ENCODE results near the gene TRHDE.
"Not testable (repeated sequence)": the region's sequence is repeated elsewhere in the genome, so short reads cannot be mapped to it uniquely, and the experiment has no call there.

The TRHDE gene

DNA sequence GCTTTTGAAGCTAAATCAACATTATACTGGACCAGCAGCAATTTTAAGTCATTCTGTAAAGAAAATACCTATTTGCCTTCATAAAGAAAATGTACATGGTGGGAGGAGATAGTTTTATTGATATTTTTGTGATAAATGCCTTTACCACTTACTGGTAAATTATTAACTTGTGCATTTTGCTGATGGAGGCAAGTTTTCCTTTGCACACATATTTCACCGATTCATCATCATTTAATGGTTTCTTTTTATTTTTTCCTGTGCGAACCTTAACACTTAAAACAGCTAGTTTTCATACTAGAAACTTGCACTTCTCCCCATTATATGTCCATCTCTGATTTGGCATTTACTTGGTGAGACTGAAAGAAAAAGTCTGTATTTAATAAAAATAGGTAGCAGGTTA, 239.3 kb downstream of the TRHDE start:
- no peak for DNase-seq (ENCODE audit: low read depth in 2 of 2)

DNA sequence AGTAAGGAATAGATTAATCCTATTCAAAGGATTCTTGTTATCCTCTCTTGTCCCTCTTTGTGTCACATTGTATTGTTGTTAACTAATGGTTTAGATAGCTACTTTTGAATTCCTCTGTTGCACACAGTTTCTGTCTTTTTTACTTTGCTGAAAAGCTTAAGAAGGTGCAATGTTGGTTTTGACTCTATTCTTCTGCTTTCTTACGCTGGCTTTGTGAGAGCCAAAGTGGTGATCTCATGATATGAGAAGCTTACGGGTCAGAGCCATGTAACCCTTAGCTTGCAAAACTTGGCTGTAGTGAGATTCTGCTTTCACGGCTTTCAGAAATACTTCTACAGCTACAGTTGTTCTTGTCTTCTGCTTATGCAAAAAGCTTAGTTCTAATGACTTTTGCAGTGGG, 239.7 kb downstream of the TRHDE start:
- DNase-seq (ENCODE audit: low read depth in 2 of 2) = peak in 1 of 2 experiments; percentile 10

DNA sequence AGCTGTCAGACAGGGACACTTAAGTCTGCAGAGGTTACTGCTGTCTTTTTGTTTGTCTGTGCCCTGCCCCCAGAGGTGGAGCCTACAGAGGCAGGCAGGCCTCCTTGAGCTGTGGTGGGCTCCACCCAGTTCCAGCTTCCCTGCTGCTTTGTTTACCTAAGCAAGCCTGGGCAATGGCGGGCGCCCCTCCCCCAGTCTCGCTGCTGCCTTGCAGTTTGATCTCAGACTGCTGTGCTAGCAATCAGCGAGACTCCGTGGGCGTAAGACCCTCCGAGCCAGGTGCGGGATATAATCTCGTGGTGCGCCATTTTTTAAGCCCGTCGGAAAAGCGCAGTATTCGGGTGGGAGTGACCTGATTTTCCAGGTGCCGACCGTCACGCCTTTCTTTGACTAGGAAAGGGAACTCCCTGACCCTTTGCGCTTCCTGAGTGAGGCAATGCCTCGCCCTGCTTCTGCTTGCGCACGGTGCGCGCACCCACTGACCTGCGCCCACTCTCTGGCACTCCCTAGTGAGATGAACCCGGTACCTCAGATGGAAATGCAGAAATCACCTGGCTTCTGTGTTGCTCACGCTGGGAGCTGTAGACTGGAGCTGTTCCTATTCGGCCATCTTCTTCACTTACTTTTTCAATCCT, 248.0 kb downstream of the TRHDE start:
- not testable (repeated sequence) for DNase-seq (ENCODE audit: low read depth in 2 of 2)

DNA sequence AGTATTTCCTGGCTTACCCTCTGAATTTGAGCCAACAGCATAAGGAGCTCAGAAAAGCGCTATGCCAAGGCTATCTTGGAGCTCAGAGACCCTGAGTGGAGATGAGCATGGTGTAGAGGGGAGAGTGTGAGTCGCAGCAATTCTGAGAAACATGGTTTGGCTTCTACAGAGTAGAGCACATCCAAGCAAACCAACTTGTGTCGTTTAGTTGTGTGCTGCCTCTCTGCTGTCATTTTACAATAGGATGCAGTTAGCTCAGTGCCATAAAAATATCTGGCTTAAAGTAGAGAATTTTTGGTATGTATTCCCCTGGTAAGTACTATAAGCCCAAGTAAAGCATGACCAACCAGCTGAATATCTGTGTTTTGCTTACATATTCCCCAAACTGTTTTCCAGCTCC, 249.2 kb downstream of the TRHDE start:
- no peak for DNase-seq (ENCODE audit: low read depth in 2 of 2)

DNA sequence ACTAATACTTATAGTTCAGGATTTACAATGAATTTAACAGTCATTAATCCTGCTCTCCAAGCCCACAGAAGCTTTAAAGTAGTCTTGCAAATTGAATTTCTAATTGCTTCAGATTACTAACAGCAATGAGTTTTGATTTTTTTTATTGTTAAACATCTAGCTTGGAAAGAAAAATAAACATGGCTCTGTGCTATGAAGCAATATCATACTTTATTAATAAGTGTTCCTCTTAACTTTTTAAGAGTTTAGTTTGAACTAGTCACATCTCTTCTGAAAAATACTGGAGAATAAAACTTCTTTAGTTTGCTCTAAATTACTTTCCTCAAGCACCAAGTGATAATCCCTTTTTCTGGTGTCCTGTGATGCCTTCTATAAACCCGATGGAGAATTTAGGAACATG, 250.2 kb downstream of the TRHDE start:
- DNase-seq (ENCODE audit: low read depth in 2 of 2) = no peak

DNA sequence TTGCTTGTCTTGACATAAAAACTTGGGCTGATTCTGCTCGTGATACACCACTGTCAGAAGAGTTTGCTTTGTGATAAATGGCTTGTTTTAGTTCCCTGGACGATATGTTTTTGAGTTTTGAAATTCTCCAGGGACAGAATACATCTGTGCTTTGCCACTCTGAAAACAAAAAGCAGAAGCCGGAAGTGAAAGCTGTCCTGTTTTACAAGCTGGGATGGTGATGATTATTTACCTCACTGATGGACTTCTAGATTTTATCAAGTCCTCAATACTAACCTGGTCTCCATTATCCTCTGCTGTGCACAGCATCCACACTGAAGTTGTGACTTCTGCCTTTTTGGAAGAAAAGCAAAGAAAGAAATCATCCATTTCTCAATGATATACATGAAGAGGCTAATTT, 251.6 kb downstream of the TRHDE start:
- no peak for DNase-seq (ENCODE audit: low read depth in 2 of 2)

DNA sequence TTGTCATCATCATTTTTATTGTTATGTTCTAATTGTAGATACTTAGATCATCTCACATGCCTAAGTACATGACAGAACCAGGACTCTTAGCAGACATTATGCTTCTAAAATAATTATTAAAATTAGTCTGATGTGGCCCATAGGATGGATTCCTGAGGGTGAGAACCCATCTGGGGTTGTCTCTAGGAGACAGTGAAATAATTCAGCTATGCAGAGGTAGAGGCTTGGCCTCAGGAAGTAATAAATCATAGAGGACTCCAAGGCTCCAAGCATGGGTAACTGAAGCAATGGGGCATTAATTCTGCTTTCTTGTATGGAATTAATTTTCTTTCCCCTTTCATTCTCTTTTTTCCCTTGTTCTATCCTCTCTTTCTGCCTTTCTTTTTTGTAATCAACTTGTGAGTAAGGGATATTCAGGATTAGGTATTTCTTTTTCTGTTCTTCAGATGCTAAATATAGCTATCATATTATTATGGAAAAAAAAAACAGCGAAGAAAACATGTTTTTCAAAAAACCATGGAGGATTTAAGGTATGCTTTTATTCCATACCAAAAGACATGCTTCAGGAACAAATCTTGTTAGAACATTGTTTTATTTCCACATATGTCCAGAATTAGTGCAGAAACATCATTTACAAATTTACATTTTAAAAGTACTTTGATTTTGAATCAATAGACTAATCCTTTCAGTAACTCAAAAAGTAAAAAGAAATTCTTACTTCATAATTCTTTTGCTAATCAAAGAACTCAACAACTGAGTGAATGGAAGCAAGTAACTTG, 263.2 kb downstream of the TRHDE start:
- no peak for DNase-seq (ENCODE audit: low read depth in 2 of 2)

DNA sequence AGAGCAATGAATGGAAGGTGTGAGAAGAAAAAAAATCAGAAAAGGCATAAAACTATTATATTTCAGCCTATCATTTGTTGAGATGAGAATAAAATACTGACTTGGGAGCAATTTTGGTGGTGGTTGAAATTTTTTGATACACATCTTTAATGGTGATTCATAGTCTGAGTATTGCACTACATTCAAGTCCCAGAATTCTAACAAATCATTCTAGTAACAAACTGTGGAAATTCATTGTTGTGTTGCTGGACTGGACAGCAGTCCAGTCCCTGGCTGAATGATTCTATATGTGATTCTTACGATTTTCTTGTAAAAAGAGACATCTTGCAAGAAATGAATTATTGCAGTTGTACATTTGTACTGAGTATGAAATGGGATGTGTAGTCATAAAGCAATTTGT, 268.6 kb downstream of the TRHDE start:
- DNase-seq (ENCODE audit: low read depth in 2 of 2) = no peak

DNA sequence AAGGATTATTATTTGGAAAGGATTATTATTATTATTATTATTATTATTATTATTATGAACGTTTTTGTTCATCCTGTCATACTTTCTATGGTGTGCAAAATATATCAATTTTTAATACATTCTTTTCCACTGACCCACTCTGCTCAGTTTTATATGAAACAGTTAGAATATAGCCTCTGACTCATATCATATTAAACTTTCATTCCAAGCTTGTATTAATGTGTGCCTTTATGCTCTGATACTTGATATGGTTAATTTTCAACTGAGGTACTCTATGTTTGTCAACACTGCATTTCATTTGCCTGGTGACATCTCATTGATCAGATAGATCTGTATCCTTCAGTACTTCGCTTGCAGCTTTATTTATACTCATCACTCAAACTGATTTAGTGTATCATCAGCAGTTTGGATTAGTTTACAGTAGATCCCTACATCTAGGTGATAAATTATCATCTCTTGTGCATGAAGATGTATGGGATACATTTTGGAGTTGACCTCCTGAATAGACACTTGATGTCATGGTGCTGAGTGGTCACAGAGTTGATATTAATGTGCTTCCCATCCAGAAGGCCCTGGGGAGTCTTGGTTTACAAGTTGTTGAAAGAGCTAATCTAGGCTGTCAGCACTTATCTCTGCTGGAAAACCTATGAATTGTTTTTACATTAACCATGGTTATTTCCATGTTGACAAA, 271.8 kb downstream of the TRHDE start:
- DNase-seq (ENCODE audit: low read depth in 2 of 2) = no peak

DNA sequence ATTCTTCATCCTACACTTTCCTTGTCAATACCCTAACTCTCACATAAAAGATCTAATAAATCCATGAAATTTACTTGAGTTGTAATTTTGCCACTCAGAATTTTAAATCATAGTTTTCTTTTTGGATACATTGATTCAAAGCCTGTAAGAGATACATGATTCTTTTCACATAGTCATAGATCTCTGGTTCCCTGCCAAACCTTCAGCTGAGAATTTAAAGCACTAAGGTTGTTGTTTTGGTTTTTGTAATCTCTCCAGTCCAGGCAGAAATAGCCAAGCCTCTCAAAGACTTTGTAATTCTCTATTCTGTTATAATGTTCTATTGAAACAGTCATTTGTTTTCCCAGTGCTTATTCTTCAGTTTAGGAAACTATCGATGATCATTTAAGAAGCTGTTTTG, 273.9 kb downstream of the TRHDE start:
- DNase-seq (ENCODE audit: low read depth in 2 of 2) = no peak

DNA sequence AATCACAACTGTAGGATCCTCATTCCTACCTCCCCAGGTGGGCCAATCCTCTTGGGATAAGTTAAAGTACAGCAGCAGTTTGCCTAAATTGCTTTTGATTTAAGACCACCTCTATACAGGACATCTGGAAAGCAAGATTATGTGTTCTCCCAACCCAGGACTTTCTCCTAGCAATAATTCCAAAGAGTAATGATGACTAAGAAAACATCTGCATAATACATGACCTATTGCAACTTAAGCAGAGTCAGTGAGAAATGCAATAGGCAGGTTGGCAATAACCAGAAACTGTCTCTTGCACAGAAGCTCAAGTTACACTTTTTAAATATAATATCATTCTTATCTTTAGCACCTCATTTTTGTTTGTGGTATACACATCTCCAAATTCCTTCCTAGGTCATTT, 275.4 kb downstream of the TRHDE start:
- DNase-seq (ENCODE audit: low read depth in 2 of 2) = no peak

DNA sequence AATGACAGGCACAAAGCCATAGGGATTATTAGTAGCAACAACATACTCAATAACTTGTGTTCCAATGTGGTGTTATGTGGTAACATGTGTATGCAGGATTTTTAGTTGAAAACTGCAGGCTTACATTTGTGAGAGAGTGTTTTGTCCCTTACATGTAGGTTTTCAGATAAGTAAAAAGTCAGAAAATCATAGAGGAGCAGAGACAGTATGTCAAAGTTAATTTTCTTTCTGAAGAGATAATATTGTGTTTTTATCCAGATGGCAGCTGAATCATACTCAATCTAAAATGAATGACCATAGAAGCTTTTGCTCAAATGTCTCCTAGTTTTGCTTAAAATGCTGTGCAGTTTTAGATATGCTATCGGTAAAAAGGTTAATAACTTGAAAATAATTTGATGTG, 277.0 kb downstream of the TRHDE start:
- no peak for DNase-seq (ENCODE audit: low read depth in 2 of 2)

DNA sequence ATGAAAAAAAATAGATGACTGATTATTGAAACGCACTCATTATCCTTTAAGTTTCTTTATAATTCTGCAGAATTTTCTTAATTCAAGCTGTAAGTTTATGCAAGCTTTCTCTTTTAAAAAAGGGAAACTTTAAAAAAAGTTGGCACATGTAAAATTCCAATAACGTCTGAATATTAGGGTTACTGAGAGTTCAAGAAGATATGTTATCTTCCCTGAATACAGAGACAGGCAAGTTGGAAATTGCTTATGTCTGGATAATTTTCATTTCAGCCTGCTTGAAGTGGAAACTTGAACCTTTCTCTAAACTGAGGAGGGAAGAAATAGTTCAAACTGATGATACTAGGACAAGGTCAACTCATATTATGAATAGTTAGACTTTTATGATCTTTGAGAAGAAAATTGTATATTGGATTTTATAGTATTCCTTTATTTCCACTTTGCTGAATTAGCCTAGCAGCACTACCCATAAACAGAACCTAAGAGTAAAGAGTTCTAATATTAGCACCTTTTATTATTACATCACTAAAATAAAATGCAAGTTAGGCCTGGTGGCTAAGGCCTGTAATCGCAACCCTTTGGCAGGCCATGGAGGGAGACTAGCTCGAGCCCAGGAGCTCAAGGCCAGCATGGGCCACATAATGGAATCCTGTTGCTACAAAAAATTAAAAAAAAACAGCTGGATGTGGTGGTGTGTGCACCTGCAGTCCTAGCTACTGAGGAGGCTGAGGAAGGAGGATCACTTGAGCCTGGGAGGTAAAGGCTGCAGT, 288.0 kb downstream of the TRHDE start:
- DNase-seq (ENCODE audit: low read depth in 2 of 2) = no peak

DNA sequence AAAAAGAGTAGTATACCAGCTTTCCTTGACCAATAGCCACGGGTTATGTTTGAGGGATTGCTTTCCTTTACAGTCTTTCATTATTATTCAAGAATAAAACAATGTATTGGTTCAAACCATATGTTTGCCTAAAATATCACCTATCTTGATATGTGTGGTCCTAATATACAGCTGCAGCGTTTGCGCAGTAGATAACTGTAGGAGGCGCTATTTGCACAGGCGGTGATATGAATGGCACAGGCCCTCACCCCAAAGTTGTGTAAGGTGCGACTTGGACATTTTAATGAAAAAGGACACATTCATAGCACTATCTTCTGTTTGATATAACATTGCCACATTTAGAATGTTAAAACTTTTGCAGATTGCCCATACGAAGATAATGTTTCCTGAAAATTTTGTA, 298.4 kb downstream of the TRHDE start:
- no peak for DNase-seq (ENCODE audit: low read depth in 2 of 2)

DNA sequence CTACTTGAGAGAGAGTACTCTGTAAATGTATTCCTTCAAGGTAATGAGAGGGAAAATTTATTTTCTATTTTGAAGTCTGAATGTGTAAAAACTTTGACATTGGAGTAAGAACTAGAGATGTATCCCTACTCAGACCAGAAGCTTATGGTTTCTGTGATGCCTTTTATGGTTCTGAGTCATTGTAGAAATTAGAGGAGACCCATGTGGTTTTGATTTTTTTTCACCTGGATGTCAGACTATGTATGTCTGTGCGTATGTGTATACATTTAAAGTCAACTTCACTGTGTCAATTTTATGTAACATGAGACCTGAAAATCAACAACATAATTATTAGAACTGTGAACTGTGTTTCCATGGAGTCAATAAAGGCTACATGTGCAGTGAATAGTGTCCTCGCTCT, 302.0 kb downstream of the TRHDE start:
- DNase-seq (ENCODE audit: low read depth in 2 of 2) = peak in 1 of 2 experiments; percentile 9

DNA sequence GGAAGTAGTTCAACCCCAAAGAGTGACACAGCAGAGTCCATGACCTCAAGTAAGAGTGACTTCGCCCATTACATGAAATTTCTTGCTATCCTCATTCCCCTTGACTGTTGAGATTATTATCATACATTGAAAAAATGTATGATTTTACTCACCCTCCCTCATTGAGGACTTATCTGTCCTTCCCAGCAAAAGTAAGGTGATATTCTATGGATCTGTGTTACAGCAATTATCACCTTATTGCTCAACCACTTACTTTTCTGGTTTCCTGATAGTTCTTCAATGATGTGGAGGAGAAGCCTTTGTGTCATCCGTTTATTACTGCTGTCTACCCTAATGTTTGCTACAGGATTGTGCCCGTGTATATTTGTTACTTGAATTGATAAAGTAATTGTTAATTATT, 306.2 kb downstream of the TRHDE start:
- DNase-seq (ENCODE audit: low read depth in 2 of 2) = no peak

DNA sequence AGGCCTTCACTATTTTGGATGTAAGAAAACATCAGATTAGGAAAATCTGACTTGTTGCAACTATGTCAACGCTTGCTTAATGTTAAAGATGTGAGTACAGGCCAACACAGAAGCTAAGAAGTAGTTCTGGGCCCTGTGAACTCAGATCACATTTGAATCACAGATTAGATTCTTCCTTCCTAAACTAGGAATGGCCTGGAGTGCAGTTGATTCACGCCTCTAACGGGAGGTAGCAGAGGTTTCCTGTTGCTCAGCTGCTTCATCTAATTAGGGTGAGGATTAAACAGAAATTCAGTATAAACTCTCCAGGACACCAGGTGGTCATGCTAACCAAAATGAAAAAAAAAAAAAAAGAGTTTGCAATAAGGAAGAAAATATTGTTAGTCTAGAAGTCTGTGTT, 314.3 kb downstream of the TRHDE start:
- DNase-seq (ENCODE audit: low read depth in 2 of 2) = no peak

DNA sequence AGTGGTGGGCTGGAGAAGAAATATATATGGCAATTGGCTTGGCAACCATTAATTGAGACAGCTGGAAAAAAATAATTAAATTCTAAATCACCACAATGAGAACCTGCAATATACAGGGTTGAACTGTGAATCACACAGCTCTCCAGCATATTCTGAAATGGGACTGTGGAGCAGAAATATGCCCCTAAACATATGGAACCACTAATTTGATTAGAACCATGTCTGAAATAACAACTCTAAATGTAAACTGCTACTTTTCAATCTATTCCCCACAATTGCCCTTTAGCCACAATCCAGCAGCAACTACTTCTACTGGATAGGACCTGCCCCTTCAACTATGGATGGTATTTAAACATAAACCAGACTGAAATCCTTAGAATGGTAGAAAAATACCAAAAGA, 330.4 kb downstream of the TRHDE start:
- peak; percentile 10 to 19 for DNase-seq (ENCODE audit: low read depth in 2 of 2)

DNA sequence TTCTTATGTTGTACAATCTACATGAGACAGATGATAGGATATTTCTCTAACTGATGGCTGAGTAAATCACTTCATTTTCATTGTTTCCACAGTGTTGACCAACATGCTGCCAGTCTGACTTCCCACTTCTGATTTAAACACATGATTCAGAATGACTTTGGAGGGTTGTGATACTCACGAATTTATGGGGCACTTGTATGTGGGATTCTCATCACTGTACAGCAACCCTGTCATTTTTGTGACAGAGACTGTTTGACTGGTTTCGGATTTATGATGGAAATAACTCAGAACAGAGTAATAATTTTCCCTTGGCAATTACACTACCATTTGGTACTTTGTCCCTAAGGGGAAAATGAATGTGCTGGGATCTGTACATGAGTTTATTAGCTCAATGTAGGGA, 333.8 kb downstream of the TRHDE start:
- no peak for DNase-seq (ENCODE audit: low read depth in 2 of 2)

DNA sequence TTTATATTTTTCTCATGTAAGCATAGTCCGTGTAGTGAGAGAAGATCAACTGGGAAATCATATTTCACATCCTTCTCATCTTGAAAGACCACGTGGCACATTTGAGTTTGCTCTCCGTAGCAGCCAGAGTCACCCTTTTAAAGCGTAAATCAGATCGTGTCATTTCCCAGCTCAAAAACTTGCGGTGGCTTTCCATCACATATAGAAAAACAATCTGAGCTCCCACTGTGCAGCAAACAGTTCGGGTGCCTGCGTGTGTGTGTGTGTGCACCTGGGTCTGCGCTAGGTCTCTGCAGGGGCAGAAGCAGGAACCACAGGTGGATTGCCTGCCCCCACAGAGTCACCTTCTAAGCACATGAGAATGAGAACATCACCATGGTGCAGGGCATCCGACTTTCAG, 338.2 kb downstream of the TRHDE start:
- no peak for DNase-seq (ENCODE audit: low read depth in 2 of 2)

DNA sequence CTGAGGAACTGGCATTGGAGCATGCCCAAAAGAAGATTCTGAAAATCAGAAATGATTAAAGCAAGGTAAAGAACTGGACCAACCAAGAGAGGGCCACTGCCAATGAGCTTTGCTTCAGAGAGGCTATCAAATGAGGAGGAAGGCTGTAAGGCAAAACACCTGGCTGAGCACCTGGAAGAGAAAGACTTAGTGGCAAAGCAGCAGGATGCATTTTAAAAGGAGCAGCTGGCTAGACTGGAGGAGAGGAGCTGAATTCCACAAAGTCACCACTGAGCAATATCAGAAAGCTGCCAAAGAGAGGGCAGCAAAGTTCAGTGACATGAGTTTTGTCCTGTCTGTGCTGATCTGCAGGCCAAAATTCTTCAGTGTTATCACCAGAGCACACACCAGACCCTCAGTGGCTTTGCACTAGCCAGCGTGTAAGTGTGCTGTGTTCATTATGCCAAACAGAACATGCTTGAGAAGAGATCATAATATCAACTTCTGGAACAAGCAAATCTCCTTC, 338.7 kb downstream of the TRHDE start:
- DNase-seq (ENCODE audit: low read depth in 2 of 2) = no peak

DNA sequence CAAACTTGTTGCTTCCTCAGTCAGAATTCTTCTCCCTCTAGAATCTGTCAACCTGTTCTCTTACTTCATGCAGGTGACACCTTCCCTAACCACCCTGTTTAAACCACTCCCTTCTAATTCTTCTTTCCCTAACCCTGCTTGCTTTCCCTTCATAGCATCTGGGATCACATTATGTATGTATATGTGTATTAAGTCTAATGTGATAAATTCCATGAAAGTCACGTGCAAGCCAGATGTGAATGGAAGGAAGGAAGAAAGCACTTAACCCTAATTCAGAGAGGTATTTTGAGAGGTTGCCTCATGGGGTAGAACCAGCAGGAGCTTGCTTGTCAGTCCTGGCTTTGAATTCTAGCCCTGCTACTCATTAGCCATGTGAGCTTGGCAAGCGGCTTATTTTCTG, 340.0 kb downstream of the TRHDE start:
- DNase-seq (ENCODE audit: low read depth in 2 of 2) = no peak
